ENCODE results near the gene HOXB9.
A peak's percentile ranks its signal among the peaks of the same experiment; 100 is the strongest.

Gene HOXB9

DNA sequence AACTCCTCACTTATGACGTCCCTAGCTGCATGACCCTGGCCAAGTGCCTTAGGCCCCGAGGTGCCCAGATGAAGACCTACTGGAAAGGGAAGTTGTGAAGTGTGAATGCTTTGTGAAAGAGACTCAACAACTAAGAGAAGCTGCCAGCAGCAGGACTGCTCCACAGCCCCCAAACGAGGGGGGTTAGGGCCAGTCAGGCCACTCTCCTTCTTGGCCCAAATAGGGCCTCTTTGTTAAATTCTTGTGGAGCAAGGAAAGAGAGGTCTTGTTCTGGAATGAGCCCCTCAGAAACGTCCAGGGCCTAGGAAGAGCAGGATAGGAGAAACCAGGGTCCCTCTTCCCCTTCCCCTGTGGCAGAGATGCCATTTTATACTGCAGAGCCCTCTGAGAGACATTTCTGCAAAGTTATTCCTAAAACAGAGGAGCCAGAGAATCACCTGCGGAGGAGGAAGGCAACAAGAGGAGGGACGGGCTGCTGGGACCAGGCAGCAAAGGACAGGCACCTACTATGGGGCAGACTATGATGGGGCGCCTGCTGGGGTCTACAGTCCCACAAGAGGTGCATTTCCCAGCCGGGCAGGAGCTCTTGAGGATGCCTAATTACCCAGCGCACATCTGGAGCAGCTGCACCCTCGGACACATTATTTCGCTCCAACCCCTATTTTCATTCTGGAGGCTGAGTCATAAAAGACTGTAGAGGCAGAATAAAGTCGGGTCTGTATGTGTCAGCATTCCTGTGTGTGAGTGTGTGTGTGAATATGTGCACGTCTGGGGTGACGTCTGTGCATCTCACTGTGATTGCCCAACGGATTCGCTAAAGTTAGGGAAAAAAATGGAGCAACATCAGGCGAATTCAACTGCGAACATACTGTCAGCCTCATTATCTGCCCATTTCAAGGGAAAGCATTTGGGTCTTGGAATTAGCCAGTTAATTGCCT lies 11.4 kb upstream of the HOXB9 start:
- ATAC-seq = no peak

DNA sequence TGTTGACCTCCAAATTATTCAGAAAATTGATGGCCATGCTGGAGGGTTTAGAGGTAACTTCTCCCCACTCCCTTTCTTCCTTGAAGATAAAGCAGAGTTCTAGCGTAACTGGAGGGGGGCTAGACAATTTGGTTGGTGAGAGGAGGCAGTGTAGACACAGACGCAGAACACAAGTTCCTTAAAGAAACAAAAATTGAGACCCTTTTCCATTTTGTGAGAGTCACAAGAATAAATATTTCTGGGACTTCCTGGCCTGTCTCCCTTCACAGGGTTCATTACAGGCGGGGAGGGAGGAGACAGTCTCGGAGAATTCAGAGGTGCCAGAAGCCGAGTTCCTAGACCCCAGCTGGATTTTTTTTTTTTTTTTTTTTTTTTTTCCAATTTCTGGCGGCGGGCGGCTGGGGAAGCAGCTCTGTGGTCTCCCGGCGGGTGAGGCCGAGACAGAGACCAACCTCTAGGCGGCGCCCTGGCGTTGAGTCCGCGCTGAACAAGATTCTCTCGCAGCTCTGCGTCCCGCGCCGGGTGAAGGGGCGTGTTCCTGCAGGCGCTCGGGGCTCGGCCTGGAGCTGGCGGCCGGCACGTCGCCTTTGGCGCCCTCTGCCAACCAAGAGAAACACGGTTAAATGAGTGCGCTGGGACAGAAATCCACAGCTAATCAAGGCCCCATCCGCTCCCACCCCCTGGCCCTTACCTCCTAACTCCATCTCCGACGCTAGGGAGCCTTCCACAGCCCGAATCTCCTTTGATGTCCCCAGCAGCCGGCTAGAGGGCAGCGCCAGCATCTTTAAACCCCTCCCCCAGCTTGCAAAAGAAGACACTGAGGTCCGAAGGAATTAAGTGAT lies 10.2 kb upstream of the HOXB9 start:
- TF ChIP-seq, protein P1, sequence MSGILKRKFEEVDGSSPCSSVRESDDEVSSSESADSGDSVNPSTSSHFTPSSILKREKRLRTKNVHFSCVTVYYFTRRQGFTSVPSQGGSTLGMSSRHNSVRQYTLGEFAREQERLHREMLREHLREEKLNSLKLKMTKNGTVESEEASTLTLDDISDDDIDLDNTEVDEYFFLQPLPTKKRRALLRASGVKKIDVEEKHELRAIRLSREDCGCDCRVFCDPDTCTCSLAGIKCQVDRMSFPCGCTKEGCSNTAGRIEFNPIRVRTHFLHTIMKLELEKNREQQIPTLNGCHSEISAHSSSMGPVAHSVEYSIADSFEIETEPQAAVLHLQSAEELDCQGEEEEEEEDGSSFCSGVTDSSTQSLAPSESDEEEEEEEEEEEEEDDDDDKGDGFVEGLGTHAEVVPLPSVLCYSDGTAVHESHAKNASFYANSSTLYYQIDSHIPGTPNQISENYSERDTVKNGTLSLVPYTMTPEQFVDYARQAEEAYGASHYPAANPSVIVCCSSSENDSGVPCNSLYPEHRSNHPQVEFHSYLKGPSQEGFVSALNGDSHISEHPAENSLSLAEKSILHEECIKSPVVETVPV (CRISPR knock-in tag; IDR thresholded peaks at IDR 0.05) = no peak
- no peak for TF ChIP-seq ZNF70 (CRISPR knock-in tag; IDR thresholded peaks at IDR 0.05)
- no peak for TF ChIP-seq ZFP30 (CRISPR knock-in tag; IDR thresholded peaks at IDR 0.05)
- TF ChIP-seq ZFP3 (CRISPR knock-in tag; IDR thresholded peaks at IDR 0.05) = no peak
- TF ChIP-seq, protein P2, sequence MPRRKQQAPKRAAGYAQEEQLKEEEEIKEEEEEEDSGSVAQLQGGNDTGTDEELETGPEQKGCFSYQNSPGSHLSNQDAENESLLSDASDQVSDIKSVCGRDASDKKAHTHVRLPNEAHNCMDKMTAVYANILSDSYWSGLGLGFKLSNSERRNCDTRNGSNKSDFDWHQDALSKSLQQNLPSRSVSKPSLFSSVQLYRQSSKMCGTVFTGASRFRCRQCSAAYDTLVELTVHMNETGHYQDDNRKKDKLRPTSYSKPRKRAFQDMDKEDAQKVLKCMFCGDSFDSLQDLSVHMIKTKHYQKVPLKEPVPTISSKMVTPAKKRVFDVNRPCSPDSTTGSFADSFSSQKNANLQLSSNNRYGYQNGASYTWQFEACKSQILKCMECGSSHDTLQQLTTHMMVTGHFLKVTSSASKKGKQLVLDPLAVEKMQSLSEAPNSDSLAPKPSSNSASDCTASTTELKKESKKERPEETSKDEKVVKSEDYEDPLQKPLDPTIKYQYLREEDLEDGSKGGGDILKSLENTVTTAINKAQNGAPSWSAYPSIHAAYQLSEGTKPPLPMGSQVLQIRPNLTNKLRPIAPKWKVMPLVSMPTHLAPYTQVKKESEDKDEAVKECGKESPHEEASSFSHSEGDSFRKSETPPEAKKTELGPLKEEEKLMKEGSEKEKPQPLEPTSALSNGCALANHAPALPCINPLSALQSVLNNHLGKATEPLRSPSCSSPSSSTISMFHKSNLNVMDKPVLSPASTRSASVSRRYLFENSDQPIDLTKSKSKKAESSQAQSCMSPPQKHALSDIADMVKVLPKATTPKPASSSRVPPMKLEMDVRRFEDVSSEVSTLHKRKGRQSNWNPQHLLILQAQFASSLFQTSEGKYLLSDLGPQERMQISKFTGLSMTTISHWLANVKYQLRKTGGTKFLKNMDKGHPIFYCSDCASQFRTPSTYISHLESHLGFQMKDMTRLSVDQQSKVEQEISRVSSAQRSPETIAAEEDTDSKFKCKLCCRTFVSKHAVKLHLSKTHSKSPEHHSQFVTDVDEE (CRISPR knock-in tag; IDR thresholded peaks at IDR 0.05) = no peak
- TF ChIP-seq OSR1 (CRISPR knock-in tag; IDR thresholded peaks at IDR 0.05) = no peak
- TF ChIP-seq BACH2 (CRISPR knock-in tag; IDR thresholded peaks at IDR 0.05; ENCODE audit: borderline replicate concordance) = no peak
- TF ChIP-seq TOX (CRISPR knock-in tag; IDR thresholded peaks at IDR 0.05; ENCODE audit: borderline replicate concordance) = no peak
- no peak for TF ChIP-seq ISL1 (CRISPR knock-in tag; IDR thresholded peaks at IDR 0.05)
- no peak for TF ChIP-seq ZNF565 (CRISPR knock-in tag; conservative IDR thresholded peaks at IDR 0.05; ENCODE audit: low read depth)
- ATAC-seq = peak; percentile 94

More for the DNA sequence above, 11.4 kb upstream of the HOXB9 start:
- TF ChIP-seq, protein P1 (CRISPR knock-in tag; IDR thresholded peaks at IDR 0.05) = no peak
- TF ChIP-seq, protein P3, sequence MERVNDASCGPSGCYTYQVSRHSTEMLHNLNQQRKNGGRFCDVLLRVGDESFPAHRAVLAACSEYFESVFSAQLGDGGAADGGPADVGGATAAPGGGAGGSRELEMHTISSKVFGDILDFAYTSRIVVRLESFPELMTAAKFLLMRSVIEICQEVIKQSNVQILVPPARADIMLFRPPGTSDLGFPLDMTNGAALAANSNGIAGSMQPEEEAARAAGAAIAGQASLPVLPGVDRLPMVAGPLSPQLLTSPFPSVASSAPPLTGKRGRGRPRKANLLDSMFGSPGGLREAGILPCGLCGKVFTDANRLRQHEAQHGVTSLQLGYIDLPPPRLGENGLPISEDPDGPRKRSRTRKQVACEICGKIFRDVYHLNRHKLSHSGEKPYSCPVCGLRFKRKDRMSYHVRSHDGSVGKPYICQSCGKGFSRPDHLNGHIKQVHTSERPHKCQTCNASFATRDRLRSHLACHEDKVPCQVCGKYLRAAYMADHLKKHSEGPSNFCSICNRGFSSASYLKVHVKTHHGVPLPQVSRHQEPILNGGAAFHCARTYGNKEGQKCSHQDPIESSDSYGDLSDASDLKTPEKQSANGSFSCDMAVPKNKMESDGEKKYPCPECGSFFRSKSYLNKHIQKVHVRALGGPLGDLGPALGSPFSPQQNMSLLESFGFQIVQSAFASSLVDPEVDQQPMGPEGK (CRISPR knock-in tag; IDR thresholded peaks at IDR 0.05; ENCODE audit: borderline replicate concordance) = no peak
- TF ChIP-seq ESRRG (CRISPR knock-in tag; IDR thresholded peaks at IDR 0.05) (no peak), TCF4 (CRISPR knock-in tag; IDR thresholded peaks at IDR 0.05; ENCODE audit: borderline replicate concordance) (no peak), ZNF70 (CRISPR knock-in tag; IDR thresholded peaks at IDR 0.05) (no peak), OSR1 (CRISPR knock-in tag; IDR thresholded peaks at IDR 0.05) (no peak), RARB (CRISPR knock-in tag; IDR thresholded peaks at IDR 0.05) (no peak), ISL1 (CRISPR knock-in tag; IDR thresholded peaks at IDR 0.05) (no peak), BACH2 (CRISPR knock-in tag; IDR thresholded peaks at IDR 0.05; ENCODE audit: borderline replicate concordance) (no peak)
- TF ChIP-seq, protein P4, sequence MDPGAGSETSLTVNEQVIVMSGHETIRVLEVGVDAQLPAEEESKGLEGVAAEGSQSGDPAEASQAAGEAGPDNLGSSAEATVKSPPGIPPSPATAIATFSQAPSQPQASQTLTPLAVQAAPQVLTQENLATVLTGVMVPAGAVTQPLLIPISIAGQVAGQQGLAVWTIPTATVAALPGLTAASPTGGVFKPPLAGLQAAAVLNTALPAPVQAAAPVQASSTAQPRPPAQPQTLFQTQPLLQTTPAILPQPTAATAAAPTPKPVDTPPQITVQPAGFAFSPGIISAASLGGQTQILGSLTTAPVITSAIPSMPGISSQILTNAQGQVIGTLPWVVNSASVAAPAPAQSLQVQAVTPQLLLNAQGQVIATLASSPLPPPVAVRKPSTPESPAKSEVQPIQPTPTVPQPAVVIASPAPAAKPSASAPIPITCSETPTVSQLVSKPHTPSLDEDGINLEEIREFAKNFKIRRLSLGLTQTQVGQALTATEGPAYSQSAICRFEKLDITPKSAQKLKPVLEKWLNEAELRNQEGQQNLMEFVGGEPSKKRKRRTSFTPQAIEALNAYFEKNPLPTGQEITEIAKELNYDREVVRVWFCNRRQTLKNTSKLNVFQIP (CRISPR knock-in tag; IDR thresholded peaks at IDR 0.05; ENCODE audit: borderline replicate concordance, low read depth) = no peak

DNA sequence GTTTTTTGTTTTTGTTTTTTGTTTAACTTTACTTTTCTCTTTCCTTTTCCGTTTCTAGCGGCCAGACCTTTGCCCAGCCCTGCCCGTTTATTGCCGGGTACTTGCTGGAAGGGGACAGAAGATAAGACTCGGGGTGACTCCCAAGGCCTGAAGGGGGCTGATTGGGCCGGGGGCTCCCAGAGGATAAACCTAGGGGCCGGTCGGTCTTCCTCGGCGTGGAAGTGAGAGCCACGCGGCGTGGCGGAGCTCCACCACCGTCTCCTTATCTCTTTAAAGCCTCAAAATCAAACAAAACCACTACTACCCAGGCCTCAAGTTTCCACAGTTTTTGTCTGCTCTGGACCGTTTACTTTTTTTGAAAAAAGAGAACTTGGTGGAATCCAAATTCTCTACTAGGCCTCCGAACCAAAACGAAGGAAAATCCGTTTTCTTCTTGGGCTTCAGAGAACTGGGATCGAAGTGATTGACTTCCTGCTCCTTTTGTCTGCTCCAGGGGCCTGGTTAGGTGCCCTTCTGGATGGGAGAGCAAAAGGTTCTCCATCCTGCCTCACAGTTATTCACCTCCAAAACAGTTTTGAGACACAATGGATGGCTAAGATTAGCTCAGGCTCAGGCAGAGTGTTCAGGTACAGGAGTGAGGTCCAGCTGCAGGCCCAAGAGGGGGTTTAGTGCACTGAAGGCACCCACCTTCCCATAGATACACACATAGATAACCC lies 8.5 kb upstream of the HOXB9 start:
- no peak for ATAC-seq
- no peak for TF ChIP-seq ZNF70 (CRISPR knock-in tag; IDR thresholded peaks at IDR 0.05)
- TF ChIP-seq PPARA (CRISPR knock-in tag; IDR thresholded peaks at IDR 0.05; ENCODE audit: borderline replicate concordance) = no peak
- no peak for TF ChIP-seq SNAI2 (CRISPR knock-in tag; IDR thresholded peaks at IDR 0.05)
- no peak for TF ChIP-seq BACH2 (CRISPR knock-in tag; IDR thresholded peaks at IDR 0.05; ENCODE audit: borderline replicate concordance)
- TF ChIP-seq, protein P2 (CRISPR knock-in tag; IDR thresholded peaks at IDR 0.05) = no peak
- no peak for TF ChIP-seq ARNTL (CRISPR knock-in tag; IDR thresholded peaks at IDR 0.05; ENCODE audit: borderline replicate concordance, low read depth)
- TF ChIP-seq ISL1 (CRISPR knock-in tag; IDR thresholded peaks at IDR 0.05) = no peak
- no peak for TF ChIP-seq ZNF8 (CRISPR knock-in tag; IDR thresholded peaks at IDR 0.05)
- TF ChIP-seq ZC3H10 (CRISPR knock-in tag; IDR thresholded peaks at IDR 0.05) = no peak

Measured in SK-N-SH treated with all-trans-retinoic acid at 6 μM for 48 hours (cell line).